GM19468 (cell line): ENCODE results near the gene SH3BP4.

Experiments
- ATAC-seq: cut with Tn5 transposase; IDR thresholded peaks from one replicate; pipeline ENCODE4 v1.9.1; 2021; ENCODE audit warnings: mild to moderate bottlenecking, moderate library complexity, moderate number of reproducible peaks; ENCODE audit not compliant: unreplicated experiment; ENCODE audit errors: extremely low read depth

Gene SH3BP4

GRCh38 chr2:235030126-235030525 lies 78.3 kb downstream of the SH3BP4 start:
- no peak for ATAC-seq

- ATAC-seq: no peak
These were observed 79.1 kb downstream of the SH3BP4 start for GRCh38 chr2:235030936-235031335.

- no peak for ATAC-seq
These were observed 80.0 kb downstream of the SH3BP4 start for GRCh38 chr2:235031686-235032373.

GRCh38 chr2:235032466-235032865 lies 80.6 kb downstream of the SH3BP4 start:
- no peak for ATAC-seq

- no peak for ATAC-seq
These were observed 81.1 kb downstream of the SH3BP4 start for GRCh38 chr2:235032949-235033348.

GRCh38 chr2:235034265-235035118 lies 82.7 kb downstream of the SH3BP4 start:
- ATAC-seq: no peak

GRCh38 chr2:235037604-235038166 lies 85.9 kb downstream of the SH3BP4 start:
- no peak for ATAC-seq

- no peak for ATAC-seq
These were observed 89.6 kb downstream of the SH3BP4 start for GRCh38 chr2:235041221-235041917.

GRCh38 chr2:235041918-235042575 lies 90.2 kb downstream of the SH3BP4 start:
- ATAC-seq: no peak

- no peak for ATAC-seq
These were observed 91.0 kb downstream of the SH3BP4 start for GRCh38 chr2:235042576-235043515.

GRCh38 chr2:235043762-235044500 lies 92.1 kb downstream of the SH3BP4 start:
- ATAC-seq: no peak

GRCh38 chr2:235044501-235045271 lies 92.9 kb downstream of the SH3BP4 start:
- no peak for ATAC-seq

- ATAC-seq: no peak
These were observed 93.6 kb downstream of the SH3BP4 start for GRCh38 chr2:235045336-235045972.

- ATAC-seq: no peak
These were observed 94.1 kb downstream of the SH3BP4 start for GRCh38 chr2:235045973-235046343.

- no peak for ATAC-seq
These were observed 94.8 kb downstream of the SH3BP4 start for GRCh38 chr2:235046589-235046988.

- ATAC-seq: no peak
These were observed 95.6 kb downstream of the SH3BP4 start for GRCh38 chr2:235047171-235048160.
